NCI-H2107 treated with DMSO at 0.1 percent for 48 hours (cell line): ENCODE measurements around the gene FRMD1.

Experiments
- DNase-seq: peaks from one replicate; lab custom pipeline; 2025; ENCODE audit not compliant: unreplicated experiment; lab: John Stamatoyannopoulos, UW

Gene FRMD1

DNA sequence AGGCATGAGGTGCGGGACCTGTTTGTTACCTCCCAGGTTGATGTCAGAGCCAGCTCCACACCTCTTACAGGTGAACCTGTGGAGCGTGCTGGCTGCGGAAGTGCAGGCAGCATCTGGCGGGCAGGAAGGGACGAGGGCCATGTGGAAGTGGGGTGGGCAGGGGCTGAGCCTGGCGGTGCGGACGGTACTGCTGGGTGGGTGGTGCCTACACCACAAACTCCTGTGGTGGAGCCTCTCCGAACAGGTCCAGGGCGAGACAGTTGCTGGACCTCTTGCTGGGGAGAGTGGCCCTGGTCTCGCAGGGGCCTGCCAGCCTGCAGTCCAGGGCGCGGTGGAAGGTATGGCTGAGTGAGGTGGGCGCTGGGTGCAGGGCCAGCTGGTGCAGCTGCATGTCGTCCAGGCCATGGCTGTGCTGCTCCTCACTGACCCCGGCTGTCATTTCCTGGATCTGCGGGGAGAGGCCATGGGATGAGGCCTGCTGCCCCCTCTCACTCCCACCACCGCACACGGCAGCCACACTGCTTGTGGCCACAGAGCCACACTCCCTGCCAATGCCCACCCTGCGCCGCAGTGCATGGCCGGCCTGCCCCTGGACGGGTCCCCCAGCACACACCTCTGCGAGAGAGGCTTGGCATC, 22.0 kb downstream of the FRMD1 start:
- DNase-seq = no peak

DNA sequence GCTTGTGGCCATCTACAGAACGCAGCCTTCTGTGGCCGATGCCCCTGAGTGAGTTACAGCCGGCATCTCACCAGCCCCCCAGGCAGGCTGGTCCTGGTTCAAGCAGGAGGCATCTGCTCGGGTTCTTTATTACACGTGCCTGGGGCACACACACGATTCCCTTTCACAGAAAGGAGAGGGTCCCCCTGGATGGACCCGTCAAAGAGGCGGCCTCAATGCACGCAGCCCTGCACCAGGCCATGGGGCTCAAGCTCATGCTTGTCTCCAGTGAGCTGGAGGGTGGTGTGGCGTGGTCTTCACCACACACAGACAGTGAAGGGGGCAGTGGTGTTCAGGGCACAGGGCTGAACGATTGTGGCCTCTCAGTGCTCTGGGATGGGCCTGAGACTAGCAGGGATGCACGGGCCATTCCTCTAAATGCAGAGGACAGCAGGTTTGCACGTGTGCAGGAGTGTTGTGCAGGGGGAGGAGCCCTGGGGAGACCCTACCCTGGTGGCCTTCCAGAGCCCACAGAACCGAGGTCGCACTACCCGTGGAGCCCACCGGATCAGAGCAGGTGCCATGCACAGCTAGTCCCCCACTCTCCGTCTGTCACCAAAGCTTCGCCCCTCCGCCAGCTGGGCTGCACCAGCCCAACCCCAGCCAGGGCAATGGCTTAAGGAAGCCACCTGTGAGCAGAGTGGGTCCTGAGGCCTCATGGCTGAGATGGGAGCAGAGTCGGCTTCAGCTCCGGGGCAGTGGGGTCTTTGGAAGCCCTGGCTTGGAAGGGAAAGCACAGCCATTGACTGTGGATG, 23.1 kb downstream of the FRMD1 start:
- no peak for DNase-seq

DNA sequence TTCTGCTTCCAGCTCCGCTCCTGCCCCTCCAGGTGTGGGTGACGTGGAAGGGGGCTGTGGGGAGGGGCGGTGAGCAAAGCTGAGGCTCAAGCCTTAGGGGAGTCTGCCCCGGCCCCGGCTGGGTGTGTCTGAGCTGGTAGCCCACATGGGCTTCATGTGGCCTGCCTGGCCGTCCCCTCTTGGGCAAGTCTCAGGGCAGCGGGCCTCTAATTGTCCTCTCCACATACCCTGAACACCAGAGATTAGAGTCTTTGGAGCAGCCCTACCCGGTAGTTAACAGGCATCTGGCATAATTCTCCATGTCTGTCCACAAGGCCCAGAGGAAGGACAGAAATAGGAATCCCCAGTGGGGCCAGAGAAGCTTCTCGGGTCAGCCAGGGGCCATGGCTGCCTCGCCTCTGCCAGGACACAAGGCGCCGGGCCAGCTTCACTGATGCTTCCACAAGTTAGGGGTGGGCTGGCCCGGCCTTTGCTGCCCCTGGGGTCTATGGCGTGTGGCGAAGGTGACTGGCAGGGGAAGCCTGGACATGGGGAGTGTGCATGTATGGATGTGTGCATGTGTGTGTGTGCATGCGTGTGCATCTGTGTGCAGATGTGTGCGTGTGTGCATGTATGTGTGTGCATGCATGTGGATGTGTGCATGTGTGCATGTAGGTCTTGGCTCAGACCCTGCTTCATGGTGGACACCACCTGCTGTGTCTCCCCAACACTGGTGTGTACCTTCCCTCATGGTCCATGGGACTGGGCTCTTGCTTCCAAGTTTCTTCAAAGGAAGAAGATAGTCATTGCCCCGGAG, 24.0 kb downstream of the FRMD1 start:
- DNase-seq = no peak

DNA sequence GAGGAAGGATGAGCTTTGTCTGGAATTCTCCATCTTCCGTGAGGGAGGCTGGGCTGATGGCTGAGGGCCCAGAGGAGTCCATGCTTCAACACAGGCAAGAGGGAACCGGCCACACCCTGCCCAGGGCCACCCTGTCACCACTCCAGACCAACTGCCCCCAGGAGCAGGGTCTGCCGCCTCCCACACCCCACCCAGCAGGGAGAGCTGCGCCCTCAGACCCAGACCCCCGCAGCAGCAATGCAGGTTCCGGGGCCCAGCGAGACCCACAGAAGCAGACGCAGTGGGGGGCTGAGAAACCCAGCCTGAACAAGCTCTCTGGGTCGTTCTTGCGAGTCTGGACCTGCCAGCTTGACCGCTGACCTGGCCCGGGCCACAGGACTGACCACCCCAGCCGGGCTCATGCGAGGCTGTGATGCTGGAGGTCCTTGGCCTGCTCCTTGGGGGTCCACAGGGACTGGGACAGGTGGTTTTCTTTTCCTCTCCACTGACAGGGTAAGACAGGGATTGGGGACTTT, 25.0 kb downstream of the FRMD1 start:
- DNase-seq = no peak

DNA sequence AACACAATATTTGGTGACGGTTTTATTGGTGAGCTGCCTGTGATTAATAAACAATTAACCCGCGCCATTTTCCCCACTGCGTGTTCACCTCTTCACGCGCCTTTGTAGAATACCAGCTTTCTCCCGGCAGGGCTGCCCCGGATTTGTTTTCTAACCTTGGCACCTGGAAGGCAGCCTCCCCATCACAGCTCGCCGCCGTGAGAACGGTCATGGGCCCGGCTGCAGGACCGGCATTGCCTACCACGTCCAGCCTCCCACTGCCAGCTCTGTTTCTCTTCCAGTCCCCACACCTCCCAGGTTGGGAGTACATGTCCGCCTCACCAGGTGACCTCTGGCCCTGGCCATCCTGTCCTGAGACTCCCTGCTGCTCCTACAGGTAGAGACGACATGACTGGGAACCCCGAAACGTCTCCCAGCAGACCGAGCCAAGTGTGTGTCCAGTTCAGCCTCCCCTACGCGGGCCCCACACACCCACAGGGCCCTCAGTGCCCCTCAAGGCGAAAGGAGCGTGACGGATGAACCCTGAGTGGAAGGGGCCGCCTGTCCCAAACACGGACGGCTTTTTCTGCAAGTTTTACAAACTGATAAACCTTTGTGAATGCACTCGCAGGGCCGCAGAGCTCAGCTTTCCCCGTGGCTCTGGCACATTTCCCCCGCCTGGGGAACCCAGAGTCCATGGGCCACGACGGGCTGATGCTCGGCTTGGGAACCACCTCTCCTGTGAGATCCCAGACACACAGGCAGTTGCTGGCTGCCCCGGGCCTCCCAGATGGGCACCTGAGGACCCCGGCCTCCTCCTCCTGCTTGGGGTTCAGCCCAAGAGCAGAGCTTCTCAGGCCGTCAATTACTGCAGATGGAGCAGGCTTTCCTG, 25.7 kb downstream of the FRMD1 start:
- no peak for DNase-seq

DNA sequence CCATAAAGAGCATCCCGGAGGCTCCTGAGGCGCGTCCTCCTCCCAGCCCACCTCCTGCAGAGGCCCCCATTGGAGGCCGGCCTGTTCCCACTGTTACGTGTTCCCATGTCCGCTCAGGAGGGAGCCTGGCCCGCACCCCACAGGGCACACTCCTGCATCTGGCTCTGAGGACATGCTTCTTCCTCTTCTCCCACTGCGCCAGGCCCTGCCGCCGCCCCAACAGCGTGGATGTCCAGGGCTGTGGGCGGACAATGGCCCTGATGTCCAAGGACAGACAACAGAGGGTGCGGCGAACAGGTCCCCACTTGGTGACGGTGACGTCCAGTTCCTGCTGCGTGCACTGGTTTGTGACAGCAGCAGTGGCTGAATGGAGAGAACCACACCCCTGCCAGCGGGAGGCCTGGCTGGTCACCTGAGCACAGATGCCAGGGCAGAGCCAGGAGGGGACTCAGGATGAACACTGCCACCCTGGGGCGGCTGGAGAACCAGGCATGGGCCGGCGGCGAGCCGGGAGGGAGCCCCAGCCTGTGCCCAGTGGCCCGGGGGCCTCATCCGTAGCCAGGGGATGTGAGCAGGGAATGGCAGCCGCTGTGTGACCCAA, 26.6 kb downstream of the FRMD1 start:
- no peak for DNase-seq

DNA sequence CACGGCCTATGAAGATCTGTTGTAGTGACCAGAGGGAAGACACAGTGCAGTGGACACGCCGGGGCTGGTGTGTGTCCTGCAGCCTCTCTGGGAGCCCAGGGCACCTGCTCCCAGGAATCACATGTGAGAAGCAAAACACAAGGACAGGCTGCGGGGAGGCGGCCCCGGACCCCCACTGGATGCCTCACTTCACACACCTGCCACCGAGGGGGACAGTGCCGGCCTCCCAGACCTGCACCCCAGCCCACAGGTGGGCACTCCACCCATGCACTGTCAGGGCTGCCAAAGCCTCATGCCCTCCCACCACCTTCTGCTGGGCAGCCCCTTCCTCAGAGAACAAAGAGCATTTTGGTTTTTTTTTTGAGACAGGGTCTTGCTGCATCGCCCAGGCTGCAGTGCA, 27.4 kb downstream of the FRMD1 start:
- no peak for DNase-seq

DNA sequence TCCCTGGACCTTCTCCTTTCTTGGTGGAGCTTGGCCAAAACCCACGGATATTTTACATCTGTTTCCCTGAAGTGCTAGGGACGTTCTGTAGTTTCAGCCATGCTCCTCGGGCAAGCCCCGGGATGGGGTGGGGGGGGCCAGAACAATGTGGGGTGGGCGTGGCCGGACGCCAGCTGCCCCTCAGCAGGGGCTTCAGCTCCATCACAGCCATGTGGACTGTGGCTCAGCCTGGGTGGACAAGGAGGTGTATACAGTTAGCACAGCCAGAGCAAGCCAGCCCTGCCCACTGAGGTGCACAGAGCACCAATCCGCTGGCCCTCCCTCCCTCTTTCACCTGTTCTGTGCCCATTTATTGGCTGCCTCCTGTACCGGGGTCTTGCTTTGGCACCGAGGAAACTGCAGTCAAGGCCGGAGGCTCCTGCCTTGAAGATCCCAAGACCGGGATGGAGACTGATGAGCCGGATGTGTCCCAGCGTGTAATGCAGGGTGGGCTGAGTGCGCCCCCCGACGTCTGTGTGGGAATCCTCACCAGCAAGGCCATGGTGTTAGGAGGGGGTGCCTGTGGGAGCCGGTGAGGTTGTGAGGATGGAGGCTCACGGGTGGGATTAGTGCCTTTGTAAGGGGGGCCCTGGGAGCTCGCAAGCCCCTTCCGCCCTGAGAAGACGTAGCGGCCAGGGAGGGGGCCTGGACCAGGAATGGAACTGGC, 28.0 kb downstream of the FRMD1 start:
- no peak for DNase-seq

DNA sequence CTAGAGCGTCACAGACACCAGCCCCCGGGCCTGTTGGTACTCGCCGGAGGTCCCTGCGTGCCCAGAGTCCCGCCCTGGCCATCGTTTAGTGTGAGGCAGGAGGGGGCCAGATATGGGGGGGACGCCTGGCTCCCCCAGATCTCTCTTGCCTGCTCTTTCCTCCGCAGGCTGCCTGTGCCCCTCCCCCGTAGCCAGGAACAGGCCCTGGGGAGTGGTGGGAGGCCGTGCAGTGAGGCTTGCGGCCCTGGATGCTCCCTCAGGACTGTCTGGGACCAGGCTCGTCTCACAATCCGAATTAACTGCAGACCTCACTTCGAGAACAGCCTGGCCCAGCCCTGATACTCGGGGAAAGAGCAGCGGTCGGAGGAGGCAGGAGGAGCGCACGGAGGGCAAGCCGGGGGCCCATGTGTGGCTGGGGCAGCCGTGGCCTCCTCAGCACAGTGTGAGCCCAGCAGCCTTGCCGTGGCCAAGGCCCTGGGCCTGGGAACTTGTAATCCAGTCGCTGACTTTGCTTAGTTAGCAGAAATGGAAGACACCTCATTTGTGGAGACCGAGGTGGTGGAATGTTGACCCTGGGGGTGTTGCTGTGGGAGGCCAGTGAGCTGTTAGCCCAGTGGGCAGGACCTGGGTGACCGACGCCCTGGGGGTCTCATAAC, 28.7 kb downstream of the FRMD1 start:
- no peak for DNase-seq

DNA sequence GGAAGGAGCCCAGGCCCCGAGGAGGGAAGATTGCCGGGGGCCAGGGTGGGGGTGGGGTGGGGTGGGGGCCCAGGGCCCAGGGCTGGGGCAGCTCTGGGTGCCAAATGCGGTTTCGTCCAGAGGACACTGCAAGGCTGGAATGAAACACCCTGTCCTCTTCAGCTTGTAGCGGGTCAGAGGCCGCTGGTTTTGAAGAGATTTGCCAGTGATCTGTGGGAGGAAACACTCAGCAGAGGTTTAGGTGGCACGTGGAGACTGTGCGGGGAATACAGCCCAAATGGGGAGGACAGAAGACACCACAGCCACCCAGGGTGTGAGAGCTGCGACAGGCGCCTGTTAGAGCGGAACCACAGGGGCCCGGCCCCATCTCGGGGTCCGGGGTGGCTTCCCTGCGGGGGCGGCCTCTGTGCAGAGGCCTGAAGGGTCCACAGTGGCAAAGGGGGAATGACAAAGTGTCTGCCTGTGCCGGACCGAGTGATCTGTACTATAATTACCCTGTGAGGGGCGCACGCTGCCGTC, 29.2 kb downstream of the FRMD1 start:
- DNase-seq = no peak

DNA sequence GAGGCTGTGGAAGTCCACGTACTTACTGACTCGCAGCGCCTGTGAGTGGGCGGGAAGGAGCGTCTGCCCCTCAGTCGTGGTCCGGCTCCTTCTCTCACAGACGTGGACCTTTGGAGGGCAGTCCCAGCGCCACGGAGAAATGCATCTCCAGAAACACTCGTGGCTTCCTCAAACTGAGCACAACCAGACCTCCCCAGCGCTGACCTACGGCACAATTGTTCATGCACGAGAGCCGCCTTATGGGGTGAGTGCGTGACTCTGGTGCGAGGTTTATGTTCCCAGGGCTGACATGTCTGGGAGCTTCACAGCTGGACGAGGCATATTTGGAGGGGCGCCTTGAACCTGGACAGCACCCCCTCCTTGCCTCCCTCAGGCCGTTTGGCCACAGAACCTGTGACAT, 29.7 kb downstream of the FRMD1 start:
- DNase-seq = no peak

DNA sequence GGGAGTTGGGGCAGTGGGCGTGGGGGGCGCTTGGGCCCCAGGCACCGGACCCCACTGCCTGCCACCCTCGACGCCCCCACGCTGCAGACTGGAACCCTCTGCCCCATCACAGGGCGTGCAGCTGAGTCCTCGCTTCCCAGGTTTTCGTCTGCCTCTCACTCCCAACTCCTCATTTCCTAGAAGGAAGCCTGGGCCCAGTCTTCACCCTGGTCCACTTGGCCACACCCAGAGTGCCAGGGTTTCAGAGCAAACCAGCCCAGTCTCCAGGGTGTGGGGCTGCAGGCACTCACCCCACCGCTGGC, 30.3 kb downstream of the FRMD1 start:
- DNase-seq = no peak

DNA sequence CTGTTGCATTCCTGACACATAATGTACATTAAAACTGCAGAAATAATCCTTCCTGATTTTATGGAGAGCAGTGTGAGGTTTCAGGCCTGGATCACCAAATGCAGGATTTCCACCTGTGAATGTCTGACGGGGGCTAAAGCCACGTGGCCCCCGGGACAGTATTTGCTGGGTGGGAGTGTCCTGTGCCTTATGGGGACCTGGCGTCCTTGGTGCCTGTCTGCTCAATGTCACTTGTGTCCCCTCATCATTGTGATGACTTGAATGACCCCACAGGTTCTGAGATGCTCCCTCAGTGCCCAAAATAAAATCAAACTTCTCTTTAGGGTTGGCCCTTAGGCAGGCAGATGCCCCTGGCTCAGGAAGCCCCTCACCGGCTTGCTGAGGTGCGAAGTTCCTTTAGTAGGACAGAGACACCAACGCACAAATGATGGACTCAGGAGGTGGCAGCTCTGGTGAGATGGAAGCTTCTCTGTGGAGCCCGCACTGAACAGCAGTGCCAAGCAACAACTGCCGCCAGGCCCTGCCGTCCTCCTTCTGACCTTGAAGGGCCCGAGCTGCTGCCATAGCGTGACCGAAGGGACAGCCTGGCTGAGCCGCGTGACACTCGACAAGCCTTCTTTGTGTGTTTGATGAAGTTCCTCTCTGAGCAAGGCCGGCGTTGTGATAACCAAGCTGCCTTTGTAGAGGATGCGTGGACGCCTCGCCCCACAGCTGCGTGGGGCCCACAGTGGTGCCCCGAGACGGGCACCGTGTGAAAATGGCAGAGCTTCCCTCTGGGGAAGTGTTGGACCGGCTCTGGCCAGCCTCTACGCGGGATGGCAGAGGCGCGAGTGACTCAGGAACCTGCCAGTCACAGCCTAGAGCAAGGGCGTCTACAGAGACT, 30.9 kb downstream of the FRMD1 start:
- DNase-seq = no peak

DNA sequence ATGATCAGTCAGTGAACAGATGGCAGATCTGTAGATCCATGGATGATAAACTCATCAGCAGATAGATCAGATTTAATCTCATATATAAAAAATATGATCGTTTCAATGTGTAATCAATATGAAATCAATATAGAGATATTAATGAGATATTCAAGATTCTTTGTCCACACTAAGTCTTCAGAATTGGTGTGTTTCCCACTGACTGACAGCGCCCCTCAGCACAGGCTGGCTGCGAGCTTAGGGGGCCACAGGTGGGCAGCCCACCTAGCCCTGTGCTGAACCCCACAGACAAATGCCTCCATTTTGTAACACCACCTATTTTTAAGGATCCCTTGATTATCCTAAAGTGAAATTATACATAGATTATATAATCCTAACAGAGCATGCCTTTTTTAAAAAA, 32.3 kb downstream of the FRMD1 start:
- no peak for DNase-seq

DNA sequence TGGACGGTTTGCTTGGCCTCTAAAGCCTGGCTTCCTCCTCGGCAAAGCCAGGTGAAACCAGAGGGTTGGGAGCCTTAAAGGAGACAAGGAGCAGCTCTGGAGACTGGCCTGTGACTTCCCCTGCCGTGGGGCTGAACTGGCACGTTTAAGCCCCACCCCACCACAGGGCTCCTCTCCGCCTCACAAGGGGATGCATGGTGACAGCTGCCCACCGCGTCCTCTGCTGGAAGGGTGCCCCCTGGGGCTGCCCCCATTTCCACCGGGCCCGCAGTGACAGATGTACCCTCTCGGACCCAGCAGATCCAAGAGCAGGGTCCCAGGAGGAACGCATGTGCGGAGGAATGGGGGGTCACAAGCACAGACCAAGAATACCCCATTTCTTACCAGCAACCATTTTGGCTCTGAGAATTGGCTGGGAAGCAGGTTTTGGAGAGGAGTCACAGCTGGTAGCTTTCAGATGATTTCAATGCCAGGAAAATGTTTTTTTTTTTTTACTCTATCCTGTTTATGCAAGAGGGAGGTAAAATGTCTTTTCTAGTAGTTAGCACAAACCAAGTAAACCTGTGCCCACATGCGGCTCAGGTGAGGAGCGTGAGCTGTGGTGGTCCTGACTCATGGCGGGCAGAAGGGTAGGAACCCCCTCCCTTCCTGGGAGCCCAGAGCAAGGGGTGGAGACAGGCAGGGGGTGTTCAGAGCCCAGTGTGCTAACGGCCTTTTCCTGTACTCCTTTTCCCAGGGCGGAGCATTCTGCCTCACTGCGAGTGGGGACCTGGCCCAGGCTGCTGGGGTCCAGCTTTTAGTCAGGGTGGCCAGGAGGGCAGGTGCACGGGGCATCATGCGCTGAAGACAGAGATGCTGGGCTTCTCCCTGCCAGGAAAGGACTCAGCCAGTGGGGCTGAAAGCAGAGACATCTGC, 33.0 kb downstream of the FRMD1 start:
- DNase-seq = no peak

DNA sequence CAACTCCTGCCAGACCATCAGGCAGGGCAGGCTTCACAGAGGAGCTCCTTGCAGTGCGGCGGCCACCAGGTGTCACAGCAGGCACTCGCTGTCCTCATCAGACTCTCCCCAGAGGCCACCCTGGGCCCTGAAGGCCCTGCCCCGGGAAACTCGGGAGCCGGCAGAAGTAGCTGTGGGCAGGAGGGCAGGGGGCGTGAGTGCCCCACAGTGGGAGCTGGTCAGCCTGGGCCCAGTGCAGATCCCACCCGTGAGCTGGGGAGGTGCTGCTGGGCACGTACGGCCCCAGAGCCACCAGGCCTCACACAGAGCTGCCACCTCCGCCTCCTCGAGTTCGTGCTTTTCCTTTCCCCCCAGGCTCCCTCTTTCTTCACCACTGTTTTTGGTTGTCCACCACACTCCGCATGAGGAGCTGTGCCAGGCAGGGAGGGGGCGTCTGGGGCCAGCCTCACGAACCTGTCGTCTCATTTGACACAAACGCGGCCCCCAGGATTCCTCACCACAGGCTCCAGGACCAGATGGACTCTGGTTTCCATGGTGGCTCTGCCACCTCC, 33.8 kb downstream of the FRMD1 start:
- DNase-seq = no peak

DNA sequence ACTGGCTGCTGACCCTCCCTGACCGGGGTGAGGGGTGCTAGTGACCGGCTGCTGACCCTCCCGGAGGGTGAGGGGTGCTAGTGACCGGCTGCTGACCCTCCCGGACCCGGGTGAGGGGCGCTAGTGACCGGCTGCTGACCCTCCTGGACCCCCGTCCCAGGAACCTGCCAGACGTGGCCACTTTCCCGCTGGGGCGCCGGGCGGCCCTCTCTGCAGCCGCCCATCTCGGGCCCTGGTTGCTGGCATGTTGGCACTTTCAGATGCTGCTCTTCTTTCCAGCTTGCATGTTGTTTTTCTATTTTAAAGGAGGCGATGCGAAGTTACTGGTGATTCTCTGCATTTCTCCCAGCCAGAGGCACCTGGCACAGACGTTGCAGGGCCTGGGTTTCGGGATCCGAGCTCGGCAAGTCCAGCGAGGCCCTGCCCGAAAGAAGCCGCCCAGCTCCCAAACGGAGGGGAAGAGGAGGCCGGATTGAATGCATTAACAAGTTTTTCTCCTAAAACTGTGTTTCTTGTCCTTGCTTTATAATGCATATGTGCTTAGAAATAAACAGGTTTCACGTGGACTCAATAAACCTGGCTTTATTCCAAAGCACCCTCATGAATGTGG, 34.4 kb downstream of the FRMD1 start:
- DNase-seq = no peak
